HG03064 (cell line): ENCODE measurements around the gene SLC18A3.
A peak's percentile ranks its signal among the peaks of the same experiment; 100 is the strongest.

ENCODE experiments used
- ATAC-seq: cut with Tn5 transposase; IDR thresholded peaks from one replicate; pipeline ENCODE4 v1.9.1; 2021; ENCODE audit warnings: low read depth; ENCODE audit not compliant: unreplicated experiment

SLC18A3 gene

GRCh38 chr10:49610114-49610457 is at the start of gene SLC18A3:
TSS of gene SLC18A3 (plus strand) at chr10:49610310. CDS start at chr10:49610741, 431 bp downstream.
- ATAC-seq: no peak

GRCh38 chr10:49560526-49560925 is 49.6 kb upstream of the SLC18A3 start:
- ATAC-seq: no peak

GRCh38 chr10:49562893-49563292 is 47.2 kb upstream of the SLC18A3 start:
- ATAC-seq: no peak

GRCh38 chr10:49564461-49565009 is 45.6 kb upstream of the SLC18A3 start:
- no peak for ATAC-seq

GRCh38 chr10:49567810-49568209 is 42.3 kb upstream of the SLC18A3 start:
- ATAC-seq: no peak

GRCh38 chr10:49568235-49568634 is 41.9 kb upstream of the SLC18A3 start:
- no peak for ATAC-seq

GRCh38 chr10:49569031-49569631 is 41.0 kb upstream of the SLC18A3 start:
- ATAC-seq: no peak

GRCh38 chr10:49571388-49571787 is 38.7 kb upstream of the SLC18A3 start:
- no peak for ATAC-seq

- no peak for ATAC-seq
These were observed 37.5 kb upstream of the SLC18A3 start for GRCh38 chr10:49572594-49573114.

GRCh38 chr10:49575489-49576072 is 34.5 kb upstream of the SLC18A3 start:
- ATAC-seq: no peak

GRCh38 chr10:49577182-49577925 is 32.8 kb upstream of the SLC18A3 start:
- no peak for ATAC-seq

GRCh38 chr10:49578392-49578791 is 31.7 kb upstream of the SLC18A3 start:
- no peak for ATAC-seq

GRCh38 chr10:49579621-49580020 is 30.5 kb upstream of the SLC18A3 start:
- no peak for ATAC-seq

GRCh38 chr10:49585387-49585786 is 24.7 kb upstream of the SLC18A3 start:
- ATAC-seq: no peak

- no peak for ATAC-seq
These were observed 22.1 kb upstream of the SLC18A3 start for GRCh38 chr10:49587981-49588380.

GRCh38 chr10:49592726-49593563 is 17.2 kb upstream of the SLC18A3 start:
- peak; percentile 78 for ATAC-seq

GRCh38 chr10:49593564-49593875 is 16.6 kb upstream of the SLC18A3 start:
- ATAC-seq: no peak

GRCh38 chr10:49593998-49594397 is 16.1 kb upstream of the SLC18A3 start:
- ATAC-seq: no peak

- no peak for ATAC-seq
These were observed 15.5 kb upstream of the SLC18A3 start for GRCh38 chr10:49594594-49594993.

GRCh38 chr10:49595003-49595712 is 15.0 kb upstream of the SLC18A3 start:
- ATAC-seq: no peak
